Mucosa of gallbladder (tissue), 1 donor: ENCODE measurements around the gene ADA. TPM values are rescaled to one million over a fixed set of nuclear protein-coding genes. Genes with fewer than 3 reads are reported as not detected.
A peak's percentile ranks its signal among the peaks of the same experiment; 100 is the strongest.

Experiments used
- DNase-seq: peaks from one replicate; pipeline ENCODE4 v3.0.0-alpha.2; 2020; ENCODE audit warnings: low spot score
- total RNA-seq: library from RNA; stranded (reverse); gene quantifications from one replicate; pipeline ENCODE4 v1.2.1, GENCODE V29; 2021
- donor health status: DM: no; HTN: no; CAD: no.

ADA gene
- total RNA-seq, 1 donor from 2014 or later = 5.1 TPM

GRCh38 chr20:44644667-44645131 lies 6.8 kb downstream of the ADA start:
- DNase-seq = no peak

GRCh38 chr20:44644230-44644617 lies 7.3 kb downstream of the ADA start:
- DNase-seq = no peak

GRCh38 chr20:44643596-44644229 lies 7.8 kb downstream of the ADA start:
- no peak for DNase-seq

- no peak for DNase-seq
Observed at GRCh38 chr20:44643154-44643519, 8.4 kb downstream of the ADA start.

- peak; percentile 40 for DNase-seq
Observed at GRCh38 chr20:44642203-44643153, 9.0 kb downstream of the ADA start.

GRCh38 chr20:44641325-44641724 lies 10.2 kb downstream of the ADA start:
- DNase-seq = no peak

GRCh38 chr20:44640522-44640921 lies 11.0 kb downstream of the ADA start:
- no peak for DNase-seq

- DNase-seq = no peak
Observed at GRCh38 chr20:44637522-44638372, 13.8 kb downstream of the ADA start.

- no peak for DNase-seq
Observed at GRCh38 chr20:44637042-44637441, 14.5 kb downstream of the ADA start.

- no peak for DNase-seq
Observed at GRCh38 chr20:44635877-44636276, 15.6 kb downstream of the ADA start.

GRCh38 chr20:44633872-44634600 lies 17.5 kb downstream of the ADA start:
- DNase-seq = no peak

- DNase-seq = no peak
Observed at GRCh38 chr20:44633187-44633810, 18.2 kb downstream of the ADA start.

GRCh38 chr20:44632103-44632752 lies 19.3 kb downstream of the ADA start:
- DNase-seq = no peak

DNA sequence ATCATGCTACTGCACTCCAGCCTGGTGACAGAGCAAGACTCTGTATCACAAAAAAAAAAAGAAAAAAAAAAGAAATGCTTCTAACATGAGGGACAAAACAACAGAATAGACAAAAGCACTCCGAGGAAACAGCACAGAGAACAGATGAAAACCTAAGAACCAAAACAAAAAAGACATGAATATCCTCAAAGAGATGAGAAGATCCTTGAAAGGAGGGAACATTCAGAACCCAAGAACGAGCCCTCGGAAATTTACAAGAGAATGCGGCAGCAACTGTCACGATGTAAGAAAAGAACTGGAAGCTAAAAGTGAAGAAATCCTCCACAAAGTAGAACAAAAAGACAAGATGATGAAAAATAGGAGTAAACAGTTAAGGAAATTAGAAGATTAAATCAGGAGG lies 21.2 kb downstream of the ADA start:
- no peak for DNase-seq

- no peak for DNase-seq
Observed at GRCh38 chr20:44629542-44629941, 22.0 kb downstream of the ADA start.

- no peak for DNase-seq
Observed at GRCh38 chr20:44629017-44629385, 22.5 kb downstream of the ADA start.

GRCh38 chr20:44627364-44628010 lies 24.0 kb downstream of the ADA start:
- DNase-seq = no peak

GRCh38 chr20:44626278-44626677 lies 25.2 kb downstream of the ADA start:
- DNase-seq = no peak

GRCh38 chr20:44625361-44625760 lies 26.1 kb downstream of the ADA start:
- DNase-seq = no peak

DNA sequence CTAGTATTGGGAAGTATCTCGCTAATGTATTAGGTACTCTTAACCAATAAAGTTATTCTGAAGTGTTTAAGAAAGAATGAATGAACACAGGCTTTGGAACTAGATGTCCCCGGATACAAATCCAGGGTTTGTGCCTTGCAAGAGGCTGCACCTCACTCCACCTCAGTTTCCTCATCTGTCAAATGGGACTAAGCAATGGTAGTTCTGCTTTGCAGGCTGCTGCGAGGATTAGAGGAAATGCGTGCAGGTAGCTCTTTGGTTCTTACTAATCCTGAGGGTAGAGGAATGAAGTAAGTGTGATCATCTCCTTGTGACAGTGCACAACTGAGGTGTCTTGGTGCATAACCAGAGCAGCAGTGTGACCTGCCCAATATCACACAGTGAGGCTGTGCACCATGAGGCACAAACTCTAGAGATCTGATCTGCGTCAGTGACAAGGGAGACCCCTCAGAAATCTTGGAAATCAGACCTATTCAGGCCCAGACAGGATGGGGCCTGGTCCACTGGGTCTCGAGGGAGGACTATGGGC lies 26.7 kb downstream of the ADA start:
- DNase-seq = no peak
